NCI-H2227 (cell line): ENCODE results near the gene WDR5.
A peak's percentile ranks its signal among the peaks of the same experiment; 100 is the strongest.

Experiments
- DNase-seq: peaks from one replicate; lab custom pipeline; 2025; ENCODE audit not compliant: unreplicated experiment; lab: John Stamatoyannopoulos, UW

WDR5 gene

DNA sequence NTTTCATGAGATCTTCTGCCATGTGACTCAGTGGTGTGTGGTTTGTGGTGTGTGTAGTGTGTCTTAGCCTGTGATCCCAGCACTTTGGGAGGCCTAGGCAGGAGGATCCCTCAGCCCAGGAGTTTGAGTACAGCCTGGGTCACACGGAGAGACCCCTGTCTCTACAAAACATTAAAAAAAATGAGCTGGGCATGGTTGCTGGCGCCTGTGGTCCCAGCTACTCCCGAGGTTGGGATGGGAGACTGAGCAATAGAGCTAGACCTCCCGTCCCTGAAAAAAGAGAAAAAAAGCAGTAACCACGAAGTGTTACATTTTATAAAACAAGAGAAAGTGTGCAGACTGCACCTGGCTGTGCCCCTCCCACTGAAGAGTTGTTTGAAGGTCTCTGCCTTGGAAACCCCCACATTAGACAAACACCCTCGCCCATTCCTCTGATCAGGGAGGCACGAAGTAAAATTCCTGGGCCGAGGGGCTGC is 49.7 kb downstream of the WDR5 start:
- no peak for DNase-seq

DNA sequence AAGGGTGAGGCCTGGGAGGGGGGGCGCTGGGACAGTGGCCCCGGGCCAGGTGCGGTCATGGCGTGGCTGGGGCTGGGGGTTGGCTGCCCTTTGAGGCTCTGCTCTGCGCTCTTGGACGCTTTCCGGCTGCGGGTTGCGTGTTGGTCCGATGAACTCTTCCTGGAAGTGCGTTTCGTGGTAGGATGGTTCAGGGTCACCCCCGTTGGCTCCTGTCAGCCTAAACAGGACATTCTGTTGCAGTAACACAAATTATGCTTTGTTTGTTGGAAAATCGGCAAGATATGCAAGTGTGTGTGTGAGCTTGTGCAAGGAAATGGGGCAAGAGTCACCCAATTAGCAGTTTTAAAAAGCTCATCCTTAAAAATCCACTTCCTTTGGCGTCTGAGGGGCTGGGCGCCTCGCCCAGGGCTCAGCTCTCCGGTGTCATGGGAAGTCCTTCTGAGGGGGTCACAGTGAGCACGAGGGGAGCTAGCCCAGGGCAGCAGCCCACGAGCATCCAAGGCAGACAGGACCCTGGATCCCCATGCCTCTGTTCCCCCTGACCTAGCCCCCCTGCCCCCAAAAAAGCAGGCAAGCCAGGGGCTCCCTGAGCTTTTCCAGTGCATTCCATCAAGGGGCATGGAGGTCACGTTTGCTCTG is 50.7 kb downstream of the WDR5 start:
- no peak for DNase-seq

DNA sequence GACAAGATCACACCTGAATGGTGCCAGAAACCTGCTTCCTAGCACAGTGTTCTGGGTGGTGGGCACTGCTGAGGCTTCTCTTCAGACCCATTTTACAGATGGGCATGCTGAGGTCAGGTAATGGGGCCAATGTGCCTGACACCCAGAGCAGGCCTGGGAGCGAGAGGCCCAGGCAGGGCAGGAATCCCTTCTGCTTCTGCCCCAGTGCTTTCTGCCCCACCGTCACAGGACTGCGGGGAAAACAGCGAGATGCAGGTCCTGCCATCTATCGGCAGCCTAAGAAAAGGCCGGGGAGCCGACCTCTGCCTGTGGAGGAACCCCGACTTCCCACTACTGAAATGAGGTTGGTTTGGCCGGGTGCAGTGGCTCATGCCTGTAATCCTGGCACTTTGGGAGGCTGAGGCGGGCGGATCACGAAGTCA is 51.2 kb downstream of the WDR5 start:
- DNase-seq: no peak

DNA sequence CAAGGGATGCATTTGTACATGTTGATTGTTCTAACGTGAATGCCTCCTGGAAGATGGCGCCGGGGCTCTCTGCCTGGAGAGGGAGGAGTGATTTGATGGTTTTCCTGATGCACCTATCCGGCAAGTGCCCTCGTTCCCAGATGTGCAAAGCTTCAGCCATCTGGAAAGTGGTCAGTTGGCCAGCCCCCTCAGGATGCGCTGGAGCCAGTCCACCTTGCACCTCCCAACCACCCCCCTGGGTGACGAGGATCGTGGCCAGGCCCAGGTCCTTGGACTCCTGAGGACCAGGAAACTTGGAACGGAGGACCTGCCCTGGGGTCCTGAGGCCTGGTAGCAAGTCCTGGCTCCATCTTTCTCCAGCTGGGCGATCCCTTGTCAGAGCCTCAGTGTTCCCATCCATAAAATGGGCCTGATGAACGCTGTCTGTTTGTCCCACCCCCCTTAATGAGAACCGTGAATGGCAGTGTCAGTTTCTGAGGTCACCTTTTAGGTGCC is 52.1 kb downstream of the WDR5 start:
- no peak for DNase-seq

DNA sequence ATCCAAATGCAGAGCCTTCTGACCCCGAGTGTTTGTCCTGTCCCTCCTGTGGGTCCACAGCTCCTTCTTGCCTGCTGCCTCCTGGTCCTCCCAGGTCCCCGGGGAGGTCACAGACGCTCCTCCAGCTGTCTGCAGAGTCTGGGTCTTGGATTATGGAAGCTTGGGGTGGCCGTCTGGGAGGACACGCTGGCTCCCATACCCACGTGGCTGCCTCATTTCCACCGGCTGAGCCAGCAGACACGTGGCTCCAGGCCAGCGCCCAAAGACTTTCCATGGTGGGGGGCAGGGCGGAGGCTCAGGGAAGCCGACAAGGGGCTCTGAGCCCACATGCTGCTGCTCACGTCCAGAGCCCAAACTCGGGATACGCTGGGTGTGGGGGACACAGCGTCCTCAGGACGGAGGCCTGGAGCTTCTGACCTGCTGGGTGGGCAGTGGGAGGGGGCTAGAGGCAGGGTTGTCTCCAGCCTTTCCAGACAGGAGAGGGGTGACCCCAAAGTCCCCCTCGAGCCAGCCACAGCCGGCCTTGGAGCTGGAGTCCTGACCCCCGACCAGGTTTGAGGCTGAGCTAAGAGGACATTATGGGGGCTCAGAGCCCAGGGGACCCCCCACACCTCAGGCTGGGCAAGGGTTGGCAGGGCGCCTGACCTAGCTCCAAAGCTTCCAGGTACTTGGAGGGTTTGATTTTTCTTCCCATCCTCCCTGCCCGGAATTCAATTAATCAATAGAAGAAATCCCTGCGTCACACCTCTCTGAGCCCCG is 52.7 kb downstream of the WDR5 start:
- DNase-seq: peak; percentile 10

DNA sequence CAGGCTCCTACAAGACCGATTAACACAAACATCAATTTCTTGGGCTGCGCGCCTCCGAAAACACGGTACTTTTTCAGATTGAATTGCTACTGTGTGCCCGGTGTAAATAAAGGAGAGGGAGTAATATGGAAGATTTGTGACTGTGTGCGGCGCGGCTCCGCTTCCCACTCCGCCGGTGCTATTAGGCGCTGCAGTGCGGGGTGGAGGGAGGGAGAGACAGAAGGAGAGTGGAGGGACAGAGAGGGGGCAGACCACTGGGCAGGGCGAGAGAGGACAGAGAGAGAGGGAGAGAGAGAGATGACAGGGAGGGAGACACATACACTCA is 53.2 kb downstream of the WDR5 start:
- peak; percentile 42 for DNase-seq

DNA sequence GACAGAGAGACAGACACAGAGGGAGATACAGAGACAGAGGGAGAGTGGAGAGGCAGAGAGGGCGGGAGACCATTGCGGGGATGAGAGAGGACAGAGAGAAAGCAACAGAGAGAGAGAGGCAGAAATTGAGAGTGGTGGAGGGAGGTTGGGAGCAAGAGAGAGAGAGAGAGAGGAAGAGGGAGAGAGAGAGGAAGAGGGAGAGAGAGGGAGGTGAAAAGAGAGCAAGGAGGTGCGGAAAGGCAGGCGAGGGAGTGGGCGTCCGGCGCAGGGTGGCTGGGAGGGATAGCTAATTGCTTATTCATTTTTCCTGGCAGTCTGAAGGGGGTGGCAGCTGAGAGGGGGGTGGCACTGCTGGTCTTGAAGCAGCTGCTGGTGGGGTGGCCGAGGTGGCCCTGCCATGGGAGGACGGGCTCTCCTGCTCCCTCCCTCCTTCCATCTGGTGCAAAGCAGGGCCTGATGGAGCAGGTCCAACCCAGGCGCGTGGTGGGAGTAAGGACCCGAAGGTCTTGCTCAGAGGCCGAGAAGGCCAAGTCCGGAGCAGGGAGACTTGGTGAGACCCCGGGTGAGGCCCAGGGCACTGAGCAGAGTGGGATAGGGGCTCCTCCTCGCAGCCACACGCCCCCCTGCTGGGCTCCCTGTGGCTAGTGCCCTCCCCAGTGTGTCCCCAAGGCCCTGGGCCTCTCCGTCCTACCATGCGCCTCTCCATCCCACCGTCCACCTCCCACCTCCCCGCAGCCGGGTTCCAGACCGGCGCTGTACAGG is 53.8 kb downstream of the WDR5 start:
- peak; percentile 15 for DNase-seq

DNA sequence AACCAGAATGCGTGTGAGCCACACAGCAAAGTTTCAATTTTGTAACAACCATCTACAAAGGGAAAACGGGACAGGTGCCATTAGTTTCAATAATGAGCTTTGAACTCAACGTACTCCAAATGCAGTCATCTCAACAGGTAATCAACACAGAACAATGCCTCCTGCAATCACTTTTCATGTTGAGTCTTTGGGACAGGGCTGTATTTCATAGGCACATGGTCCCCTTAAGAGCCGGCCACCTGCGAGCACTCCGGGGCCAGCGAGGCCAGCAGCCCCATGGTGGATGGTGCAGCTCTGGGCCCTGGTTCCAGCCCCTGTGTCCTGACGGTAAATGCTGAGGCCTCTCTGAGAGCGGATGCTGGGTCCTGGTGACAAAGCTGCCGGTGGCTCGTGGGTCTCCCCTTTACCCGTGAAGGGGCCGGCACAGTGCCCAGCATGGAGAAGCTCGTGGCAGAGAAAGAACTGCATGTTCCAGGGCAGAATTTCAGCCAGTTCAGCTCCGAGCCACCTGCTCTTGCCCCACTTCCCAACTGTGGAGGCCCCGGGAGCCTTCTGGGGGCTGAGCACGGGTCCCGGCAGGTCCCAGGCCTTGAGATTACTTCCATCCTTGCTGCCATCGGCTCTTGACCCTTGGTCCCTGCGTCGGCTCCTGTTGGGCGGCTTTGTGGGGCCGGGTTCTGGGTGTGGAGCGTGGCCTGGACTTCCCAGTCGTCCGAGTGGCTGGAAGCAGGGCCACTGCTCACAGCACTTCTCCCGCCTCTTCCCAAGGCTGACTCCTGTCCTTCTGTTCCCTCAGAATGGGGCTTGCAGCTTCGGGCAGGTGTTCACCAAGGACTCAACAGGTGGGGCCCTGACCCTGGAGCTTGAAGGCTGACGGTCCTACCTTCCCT is 54.6 kb downstream of the WDR5 start:
- DNase-seq: no peak

DNA sequence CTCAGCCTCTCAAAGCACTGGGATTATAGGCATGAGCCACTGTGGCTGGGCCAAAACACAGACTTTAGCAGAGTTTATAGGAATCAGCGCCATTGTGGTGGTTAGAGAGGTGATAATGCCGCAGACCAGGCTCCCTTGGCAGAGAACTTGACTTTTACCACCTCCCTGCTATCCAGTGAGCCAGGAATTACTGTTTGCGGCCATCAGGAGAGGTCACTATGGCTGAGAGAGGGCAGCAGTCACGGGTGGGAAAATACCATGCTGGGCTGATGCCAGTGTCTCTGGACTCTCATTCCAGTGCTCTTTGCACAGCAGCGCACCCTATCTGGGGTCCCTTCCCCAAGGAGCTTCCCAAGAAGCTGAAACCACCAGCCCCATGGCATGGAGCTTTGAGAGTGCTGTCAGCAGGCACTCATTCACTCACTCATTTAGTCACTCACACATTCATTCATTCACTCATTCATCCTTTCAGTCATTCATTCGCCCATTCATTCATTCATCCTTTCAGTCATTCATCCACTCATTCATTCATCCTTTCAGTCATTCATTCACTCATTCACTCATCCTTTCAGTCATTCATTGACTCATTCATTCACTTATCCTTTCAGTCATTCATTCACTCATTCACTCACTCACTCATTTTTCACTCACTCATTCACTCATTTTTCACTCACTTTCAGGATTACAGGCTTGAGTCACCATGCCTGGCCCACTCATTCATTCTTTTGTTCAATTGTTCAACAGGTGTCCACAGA is 55.8 kb downstream of the WDR5 start:
- DNase-seq: no peak

DNA sequence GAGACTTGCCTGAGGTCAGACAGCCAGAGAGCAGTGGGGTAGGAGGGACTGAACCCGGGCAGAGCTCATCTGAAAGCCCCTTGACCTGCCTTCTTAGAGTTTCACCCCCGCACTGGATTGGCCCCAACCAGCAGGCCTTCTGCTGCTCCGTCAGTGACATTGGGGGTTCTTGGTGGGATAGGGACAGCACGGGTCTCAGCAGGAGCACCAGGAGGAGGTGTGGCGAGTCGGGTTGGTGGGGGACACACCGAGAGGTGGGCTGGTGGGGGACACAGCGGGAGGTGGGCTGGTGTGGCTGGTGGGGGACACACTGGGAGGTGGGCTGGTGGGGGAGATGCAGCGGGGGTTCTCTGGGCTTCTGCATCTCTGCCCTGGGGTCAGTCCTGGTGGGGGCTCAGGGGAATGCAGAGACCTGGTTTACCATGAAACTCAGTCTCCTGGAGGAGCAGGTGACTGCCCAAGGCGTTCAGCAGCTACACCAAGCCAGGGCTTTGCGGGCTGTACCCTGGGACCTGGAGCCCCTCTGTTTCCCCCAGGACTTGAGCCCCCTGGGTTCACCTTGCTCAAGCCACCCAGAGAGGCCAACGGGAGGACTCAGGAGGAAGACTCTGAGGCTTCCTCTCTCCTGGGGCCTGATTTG is 56.5 kb downstream of the WDR5 start:
- DNase-seq: no peak

DNA sequence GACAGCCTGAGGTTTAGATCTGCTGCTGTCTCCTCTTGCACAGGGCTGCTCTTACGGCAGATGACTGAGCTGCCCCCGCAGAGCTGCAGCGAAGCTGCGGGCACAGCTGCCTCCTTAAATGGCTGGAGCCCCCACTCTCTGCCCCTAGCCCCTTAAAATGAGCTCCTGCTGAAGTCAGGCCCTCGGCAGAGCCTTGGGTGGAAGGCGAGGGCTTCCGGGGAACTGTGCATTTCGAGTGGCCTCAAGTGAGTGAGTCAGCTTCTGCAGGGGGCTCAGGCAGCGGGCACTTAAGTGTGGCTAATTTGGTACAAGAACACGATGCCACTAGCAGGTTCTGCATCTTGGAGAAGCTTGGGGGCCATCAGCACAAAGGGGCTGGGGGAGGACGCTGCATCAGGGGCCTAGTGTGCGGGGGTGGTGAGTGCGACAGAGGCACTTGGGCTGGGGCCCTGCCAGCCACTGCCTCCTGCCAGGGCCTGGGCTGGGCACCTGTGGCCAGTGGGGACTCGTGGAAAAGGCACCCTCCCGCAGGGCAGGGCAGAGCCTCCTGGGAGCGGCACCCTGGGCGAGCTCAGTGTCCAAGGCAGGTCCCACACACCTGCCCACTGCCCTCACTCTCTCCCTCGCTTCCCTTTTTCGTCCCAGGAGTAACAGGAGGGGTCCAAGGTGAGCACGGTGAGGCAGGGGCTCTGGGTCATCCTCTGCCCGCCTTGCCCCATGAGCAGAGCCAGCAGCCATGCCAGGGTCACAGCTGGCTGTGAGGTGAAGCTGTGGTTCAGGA is 57.3 kb downstream of the WDR5 start:
- DNase-seq: peak; percentile 15

DNA sequence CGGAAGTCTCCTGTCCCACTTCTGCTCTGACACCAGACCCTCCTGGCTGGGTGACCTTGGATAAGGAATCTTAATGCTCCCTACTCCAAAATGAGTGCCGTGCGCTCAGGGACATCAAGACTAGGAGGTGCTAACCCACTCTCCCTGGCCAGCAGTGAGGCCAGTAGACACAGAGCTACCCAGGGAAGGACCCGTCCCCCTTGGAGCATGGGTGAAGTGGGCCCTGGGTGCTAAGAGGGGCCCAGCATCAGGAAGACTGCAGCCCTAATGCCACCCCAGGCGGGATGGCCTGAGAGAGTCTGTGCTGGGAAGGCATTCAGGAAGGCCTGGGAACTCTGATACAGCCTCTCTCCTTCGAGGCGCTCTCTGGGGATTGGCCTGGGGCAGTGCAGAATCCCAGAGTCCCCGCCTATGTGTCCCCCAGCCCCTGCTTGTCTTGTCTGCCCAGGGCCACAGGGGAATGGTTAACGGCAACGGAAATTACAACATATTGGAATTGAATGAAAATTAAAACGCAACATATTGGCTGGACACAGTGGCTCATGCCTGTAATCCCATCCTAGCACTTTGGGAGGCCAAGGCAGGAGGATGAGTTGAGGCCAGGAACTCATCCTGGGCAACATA is 58.1 kb downstream of the WDR5 start:
- no peak for DNase-seq

DNA sequence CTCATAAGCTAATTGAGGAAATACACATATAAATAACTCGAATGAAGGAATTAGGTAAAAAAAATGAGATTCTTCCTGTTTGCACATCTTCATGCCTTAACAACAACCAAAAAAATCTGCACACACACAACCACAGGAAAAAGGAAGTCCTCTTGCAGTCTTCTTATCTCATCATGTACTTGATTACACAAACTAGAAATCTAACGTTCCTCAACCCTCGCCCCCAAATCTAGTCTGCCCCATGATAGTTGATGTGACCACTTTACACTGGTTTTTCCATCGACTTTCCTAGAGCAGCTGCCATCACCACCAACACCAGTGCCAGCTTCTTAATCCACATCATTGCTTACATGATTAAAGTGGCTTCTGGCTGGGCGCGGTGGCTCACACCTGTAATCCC is 59.7 kb downstream of the WDR5 start:
- DNase-seq: no peak

DNA sequence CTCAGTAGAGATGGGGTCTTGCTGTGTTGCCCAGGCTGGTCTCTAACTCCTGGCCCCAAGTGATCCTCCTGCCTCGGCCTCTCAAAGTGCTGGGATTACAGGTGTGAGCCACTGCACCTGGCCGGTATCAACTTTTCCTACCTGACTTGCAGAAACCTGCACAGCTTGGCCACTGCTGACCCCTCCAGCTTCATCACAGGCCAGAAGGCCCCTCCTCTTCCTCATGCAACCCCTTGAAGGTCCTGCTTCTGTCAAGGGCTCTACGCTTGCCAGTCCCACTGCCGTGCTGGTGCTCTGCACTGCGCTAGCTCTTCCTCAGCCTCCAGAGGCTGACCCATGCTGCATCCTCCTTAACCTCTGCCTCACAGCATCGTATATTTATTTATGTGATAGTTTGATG is 61.0 kb downstream of the WDR5 start:
- DNase-seq: no peak

DNA sequence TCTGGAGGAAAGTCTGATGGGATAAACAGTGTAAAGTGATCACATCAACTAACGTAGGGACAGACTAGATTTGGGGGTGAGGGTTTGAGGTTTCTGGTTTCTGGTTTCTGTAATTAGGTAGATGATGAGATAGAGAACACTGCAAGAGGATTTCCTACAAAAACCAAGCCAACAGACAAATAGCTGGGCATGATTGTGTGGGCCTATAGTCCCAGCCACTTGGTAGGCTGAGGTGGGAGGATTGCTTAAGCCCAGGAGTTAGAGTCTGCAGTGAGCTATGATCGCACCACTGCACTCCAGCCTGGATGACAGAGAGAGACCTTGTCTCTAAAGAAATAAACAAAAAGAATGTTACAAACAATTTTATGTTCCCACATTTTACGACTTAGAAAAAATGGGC is 62.9 kb downstream of the WDR5 start:
- no peak for DNase-seq

DNA sequence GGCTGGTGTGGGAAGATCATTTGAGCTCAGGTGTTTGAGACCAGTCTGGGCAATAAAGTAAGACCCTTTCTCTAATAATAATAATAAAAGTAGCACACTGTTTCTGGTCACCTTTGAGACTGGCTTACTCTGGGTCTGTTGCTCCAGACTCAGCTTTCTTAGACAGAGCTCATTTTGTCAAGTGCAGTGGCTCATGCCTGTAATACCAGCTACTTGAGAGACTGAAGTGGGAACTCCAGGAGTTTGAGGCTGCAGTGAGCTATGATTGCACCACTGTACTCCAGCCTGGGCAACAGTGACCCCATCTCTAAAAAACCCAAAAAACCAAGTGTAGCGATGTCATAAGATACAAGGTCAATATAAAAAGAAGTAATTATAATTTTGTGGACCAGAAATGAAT is 64.8 kb downstream of the WDR5 start:
- no peak for DNase-seq

DNA sequence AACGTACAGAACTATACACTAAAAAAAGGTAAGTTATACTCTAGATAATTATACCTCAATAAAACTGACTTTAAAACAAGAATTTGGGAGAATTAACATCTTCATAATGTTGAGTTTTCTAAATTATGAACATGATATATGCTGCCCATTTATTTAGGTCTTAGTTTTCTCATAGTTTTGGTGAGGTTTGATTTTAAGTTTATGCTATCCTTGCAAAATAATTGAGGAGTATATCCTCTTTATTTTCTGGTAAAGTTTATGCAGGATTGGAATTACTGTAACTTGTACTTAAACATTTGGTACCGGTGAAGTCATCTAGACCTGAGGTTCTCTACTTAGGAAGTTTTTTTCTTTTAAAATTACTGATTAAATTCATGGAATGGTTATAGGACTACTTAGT is 67.3 kb downstream of the WDR5 start:
- DNase-seq: no peak

DNA sequence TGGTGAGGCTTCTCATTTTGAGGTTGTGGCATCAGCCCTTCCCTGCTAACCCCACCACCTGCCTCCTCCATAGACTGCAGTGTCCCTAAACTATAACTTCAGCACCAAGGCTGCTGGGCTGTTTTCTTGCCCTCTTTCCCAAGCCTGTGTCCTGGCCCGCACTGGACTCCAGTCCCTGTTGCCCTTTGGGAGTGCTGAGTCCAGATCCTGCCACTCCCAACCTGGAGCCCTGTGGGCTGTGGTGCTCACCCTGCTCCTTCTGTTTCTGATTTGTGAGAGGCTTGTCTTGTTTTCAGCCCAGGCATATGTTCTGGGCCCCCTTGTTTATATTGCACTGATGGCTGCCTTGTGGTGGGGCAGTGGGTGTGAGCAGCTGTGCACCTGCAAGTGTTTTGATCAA is 68.2 kb downstream of the WDR5 start:
- DNase-seq: no peak
